Endometrial microvascular endothelial cells (primary cell): Measurements from ENCODE around the gene DNAJC6. TPM values are rescaled to one million over a fixed set of nuclear protein-coding genes. Genes with fewer than 3 reads are reported as not detected.
"Not testable (repeated sequence)": the region's sequence is repeated elsewhere in the genome, so short reads cannot be mapped to it uniquely, and the experiment has no call there.

Source experiments
- in situ Hi-C: cut with HindIII; loops from 2 replicates; pipeline ENCODE4 v1.10.0; 2017; ENCODE audit warnings: low sequenced_read_pairs, low pct_unique_long_range_greater_than_20kb; ENCODE audit errors: inconsistent ontology term
- total RNA-seq: library from RNA; depleted of rRNA; stranded (reverse); fragments of >200 nt; gene quantifications from one replicate; pipeline ENCODE4 v1.2.3, GENCODE V29; 2015; ENCODE audit errors: inconsistent ontology term

The DNAJC6 gene
- total RNA-seq, 1 donor from 2014 or later = 3.1 TPM

DNA sequence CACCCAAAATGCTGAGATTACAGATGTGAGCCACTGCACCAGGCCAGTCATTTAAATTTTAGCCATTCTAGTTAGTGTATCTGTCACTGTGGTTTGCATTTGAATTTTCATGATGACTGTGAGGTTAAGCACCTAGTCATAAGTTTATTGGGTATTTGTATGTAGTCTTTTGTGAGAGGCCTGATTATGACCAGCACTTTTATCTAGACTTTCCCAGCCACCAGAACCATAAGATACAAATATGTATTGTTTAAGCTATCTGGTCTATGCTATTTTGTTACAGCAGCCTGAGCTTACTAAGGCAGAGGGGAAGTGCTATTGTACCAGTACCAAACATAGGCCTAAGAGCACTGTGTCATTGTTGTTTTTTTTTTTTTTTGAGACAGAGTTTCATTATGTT, 19.9 kb upstream of the DNAJC6 start:
- in situ Hi-C loops = no loop called here

DNA sequence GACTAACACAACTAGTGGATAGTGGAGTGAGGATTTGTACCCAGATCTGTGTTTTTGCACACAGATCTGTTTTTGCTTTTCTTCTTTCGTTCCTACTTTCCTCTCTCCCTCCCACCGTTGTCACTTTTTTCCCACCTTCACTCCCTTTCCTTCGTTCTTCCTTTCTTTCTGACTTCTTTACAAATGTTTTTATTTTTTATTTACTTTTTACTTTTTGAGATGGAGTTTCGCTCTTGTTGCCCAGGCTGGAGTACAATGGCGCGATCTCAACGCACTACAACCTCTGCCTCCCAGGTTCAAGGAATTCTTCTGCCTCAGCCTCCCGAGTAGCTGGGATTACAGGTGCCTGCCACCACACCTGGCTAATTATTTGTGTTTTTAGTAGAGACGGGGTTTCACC, 17.5 kb upstream of the DNAJC6 start:
- in situ Hi-C loops = not testable (repeated sequence)

DNA sequence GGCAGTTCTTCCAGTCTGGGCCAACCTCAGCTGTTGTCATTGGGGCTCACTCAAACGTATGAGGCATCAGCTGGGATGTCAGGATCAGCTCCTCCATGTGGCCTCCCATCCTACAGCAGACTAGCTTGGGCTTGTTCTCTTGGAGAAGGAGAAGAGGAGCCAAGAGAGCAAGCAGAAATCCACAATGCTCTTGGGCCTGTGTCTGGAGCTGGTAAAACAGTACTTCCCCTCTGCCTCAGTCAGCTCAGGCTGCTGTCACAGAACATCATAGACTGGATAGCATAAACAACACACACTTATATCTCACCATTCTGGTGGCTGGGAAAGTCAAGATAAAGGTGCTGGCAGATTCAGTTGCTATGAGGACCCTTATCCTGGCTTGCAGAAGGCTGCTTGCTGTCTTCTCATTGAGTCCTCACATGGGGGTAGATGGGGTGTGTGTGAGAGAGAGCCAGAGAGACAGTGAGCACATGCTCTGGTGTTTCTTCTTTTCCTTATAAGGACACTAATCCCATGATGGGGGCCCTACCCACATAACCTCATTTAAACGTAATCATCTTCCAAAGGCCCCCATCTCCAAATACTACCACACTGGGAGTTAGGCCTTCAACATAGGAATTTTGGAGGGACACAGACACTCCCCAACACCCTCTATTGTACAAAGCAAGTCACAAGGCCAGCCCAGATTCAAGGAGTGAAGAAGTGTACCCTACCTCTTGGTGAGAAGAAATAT, 16.3 kb upstream of the DNAJC6 start:
- in situ Hi-C loops = no loop called here

DNA sequence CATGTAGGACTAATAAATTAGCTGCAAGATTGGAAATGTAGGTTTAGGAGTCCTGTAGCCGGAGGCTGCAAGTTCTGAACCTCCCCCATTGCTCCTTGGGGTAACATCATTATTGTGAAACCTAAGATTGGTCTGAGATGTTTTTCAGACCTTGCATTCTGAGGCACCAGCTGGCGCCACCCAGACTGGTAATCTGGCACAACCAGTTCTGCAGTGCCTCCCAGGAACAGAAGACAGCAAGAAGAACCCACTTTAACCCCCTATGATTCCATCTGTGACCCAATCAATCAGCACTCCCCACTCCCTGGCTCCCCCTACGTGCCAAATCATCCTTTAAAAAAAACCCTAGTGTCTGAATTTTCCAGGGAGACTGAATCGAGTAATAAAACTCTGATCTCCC, 11.6 kb upstream of the DNAJC6 start:
- in situ Hi-C loops = no loop called here

DNA sequence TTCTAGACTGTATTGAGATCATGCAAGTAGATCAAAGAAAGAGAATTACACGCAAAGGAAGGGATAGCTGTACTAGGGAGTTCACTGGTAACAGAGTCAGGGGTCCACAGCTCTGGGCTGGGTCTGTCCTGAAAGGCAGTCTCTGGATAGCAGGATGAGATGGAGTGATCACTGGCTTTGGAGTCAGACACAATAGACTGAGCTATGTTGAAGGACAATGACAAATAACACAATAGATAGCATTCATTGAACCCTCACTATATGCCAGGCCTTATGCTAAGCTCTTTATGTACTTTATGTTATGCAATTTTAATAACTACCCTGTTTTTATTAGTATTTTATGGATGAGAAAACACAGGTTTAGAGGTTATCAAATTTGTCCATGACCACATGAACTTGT, 10.0 kb upstream of the DNAJC6 start:
- in situ Hi-C loops = no loop called here

DNA sequence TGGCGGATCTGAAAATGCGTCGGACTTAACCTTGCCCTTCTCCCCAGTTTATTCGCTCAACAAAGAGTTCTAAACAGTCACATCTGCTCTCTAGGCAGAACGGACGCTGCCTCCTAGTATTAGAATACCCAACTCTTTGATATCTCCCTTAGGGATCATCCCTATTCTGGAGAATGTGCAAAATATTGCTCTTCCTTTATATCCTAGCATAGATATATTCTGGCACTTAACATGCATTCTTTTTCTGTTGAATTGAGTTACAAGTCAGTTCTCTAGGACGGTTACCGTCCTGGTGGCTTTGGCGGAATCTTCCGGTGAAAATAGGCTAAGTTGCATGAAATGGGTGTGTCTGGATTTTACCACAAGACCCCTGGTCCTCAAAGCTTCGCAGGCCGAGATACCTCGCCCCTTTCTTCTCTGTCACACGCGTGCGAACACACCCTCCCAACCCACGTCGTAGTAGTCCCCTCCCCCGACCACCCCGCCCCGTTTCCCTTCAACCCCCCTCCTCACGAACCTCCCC, 501 bp upstream of the DNAJC6 start:
- in situ Hi-C loops = no loop called here

GRCh38 chr1:65310078-65310587, 790 bp downstream of the DNAJC6 start:
- in situ Hi-C loops = no loop called here

DNA sequence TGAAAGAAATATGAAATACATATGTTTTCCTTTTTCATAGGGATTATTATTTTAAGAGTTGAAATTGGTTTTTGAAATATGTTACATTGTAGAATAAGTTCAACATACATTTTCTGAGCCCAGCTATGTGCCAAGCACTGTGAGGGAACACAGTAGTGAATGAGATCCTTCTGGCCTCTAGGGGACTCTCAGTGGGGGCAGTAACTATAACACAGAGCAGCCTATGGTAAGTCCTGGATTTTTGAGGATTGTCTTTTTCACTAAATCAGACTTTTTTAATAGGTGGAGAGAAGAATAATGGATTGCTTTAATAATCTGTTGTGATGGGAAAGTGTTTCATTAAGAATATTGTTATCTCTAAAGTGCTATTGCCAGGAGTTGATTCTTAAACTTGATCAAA, 2.4 kb downstream of the DNAJC6 start:
- in situ Hi-C loops = no loop called here

- in situ Hi-C loops = no loop called here
Measured at GRCh38 chr1:65316233-65316632, 6.9 kb downstream of the DNAJC6 start.

DNA sequence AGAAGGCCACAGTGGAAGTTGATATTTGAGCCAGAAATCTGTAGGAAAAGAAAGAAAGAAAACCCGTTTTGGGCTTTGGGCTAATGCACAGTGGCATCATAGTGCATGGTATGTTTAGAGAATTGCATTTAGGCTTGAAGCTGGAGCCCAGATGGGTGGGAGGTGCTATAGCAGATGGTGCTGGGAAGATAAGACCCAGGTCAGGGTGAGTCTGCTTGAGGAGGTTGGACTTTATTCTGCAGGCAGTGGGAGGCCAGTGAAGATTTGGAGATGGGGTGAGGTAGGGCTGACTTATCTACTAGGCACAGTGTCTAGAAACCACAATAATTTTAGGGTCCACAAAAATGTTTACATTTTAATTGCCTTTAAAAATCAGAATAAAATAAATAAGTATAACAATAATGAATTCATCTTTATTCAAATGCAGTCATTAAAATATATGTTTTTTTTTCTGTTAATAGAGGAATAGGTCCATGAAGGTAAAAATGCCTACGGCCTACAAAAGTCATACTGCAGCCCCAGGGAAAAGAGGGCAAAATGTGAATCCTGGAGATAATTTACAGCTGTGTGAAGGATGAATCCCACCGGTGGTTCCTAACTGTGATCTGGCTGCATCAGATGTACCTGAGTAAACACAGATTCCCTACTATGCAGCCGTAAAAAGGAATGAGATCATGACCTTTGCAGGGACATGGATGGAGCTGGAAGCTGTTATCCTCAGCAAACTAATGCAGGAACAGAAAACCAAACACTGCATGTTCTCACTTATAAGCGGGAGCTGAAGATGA, 8.7 kb downstream of the DNAJC6 start:
- in situ Hi-C loops = no loop called here

DNA sequence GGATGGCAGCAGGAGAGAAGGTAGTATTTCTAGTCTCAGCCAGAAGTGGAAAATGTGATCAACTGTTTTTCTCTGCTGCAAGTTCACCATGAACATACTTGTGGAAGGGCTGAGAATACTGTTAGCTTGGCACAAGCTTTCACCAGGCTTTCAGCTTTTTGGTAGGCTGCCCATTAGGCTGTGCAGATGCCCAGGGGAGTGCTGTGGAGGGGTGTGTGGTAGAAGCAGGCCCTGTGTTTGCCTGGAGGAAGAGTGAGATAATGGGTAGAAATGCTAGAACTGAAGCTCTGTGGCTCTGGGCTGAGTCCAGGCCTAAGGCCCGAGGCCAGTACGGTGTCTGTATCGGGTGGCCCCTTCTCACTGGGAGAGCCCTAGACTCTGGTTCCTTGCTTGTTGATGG, 9.8 kb downstream of the DNAJC6 start:
- in situ Hi-C loops = no loop called here

DNA sequence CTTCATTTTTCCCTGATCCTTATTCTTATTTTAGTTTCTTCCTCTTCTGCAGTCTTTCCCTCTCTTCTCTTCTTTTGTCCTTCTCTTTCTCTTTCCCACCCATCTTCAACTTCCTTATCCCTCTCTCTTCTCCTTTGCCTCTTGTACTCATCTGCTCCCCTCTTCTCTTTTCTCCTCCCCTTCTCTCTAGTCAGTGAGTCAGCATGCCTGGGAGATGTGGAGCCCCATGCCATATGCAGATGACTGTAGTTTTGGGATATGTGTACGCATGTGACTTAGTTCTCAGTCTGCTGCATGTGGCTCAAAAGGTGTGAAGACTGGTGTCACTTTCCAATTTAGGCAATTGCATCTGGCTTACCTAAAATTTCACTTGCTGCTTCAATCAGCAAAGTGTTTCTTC, 10.4 kb downstream of the DNAJC6 start:
- in situ Hi-C loops = no loop called here

- in situ Hi-C loops = no loop called here
Measured at GRCh38 chr1:65321879-65322278, 12.5 kb downstream of the DNAJC6 start.

DNA sequence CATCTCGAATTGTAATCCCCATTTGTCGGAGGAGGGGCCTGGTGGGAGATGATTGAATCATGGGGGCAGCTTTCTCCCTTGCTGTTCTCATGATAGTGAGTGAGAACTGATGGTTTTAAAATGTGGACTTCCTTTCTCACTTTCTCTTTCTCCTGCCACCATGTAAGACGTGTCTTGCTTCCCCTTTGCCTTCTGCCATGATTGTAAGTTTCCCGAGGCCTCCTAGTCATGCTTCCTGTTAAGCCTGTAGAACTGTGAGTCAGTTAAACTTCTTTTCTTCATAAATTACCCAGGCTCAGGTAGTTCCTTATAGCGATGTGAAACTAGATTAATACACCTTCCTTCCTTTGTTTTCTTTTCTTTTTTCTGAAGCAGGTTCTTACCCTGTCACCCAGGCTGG, 13.9 kb downstream of the DNAJC6 start:
- in situ Hi-C loops = no loop called here

- in situ Hi-C loops = no loop called here
Measured at GRCh38 chr1:65330021-65330420, 20.7 kb downstream of the DNAJC6 start.

- in situ Hi-C loops = no loop called here
Measured at GRCh38 chr1:65330822-65331221, 21.5 kb downstream of the DNAJC6 start.

- in situ Hi-C loops = no loop called here
Measured at GRCh38 chr1:65332821-65333220, 23.5 kb downstream of the DNAJC6 start.

GRCh38 chr1:65334081-65334480, 24.7 kb downstream of the DNAJC6 start:
- in situ Hi-C loops = no loop called here

DNA sequence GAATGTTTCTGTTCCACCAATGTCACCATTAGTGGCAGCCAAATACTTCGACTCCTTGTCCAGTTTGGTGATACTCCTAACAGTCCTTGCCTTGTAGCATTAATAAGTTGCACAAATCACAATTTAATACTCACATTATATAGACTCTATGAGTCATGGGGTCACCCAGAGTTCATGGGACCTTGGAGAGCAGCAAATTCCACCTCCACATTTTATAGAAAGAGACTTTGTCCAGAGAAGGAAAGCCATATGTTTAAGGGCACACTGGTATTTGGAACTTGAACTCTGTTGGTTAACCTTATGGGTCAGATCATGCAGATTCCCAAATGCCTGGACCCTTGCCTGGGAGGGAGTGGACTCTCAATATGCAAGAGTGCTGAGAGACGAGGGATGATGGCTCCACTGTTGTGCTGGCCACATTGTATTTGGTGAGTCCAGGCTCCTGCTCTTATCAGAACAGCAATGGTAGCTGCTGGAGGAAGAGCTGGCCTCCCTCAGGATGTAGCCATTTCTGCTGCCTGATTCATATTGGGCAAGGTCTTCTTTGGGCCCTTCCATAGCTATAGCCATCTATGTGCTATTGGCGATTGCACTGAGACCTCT, 30.6 kb downstream of the DNAJC6 start:
- in situ Hi-C loops = no loop called here

DNA sequence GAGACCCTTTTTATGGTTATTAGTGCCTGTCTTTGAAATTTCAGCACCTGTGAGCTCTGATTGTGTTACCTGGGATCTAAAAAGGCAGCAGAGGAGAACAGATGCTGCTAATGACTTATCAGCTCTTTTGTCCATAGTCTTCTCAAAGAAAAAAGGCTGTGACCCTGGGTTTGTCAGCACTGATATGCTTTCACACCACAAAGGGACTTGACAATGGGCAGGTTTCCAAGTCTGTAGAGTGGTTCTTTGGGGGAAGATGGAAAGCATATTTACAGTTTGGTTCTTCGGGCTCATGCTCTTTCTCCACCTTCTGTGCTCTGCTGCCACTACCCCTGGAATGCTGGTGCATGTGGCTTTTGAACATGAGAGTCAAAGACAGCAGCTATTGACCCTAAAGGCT, 32.0 kb downstream of the DNAJC6 start:
- in situ Hi-C loops = no loop called here
